NCI-H1048 (cell line): Measurements from ENCODE around the gene MLLT3.

ENCODE experiments used
- DNase-seq: peaks from one replicate; lab custom pipeline; 2025; lab: John Stamatoyannopoulos, UW

The MLLT3 gene

GRCh38 chr9:20557285-20557684 is 65.0 kb downstream of the MLLT3 start:
- DNase-seq = no peak

- DNase-seq = no peak
Measured at GRCh38 chr9:20553558-20554149, 68.6 kb downstream of the MLLT3 start.

GRCh38 chr9:20552874-20553557 is 69.3 kb downstream of the MLLT3 start:
- DNase-seq = no peak

- DNase-seq = no peak
Measured at GRCh38 chr9:20551835-20552234, 70.5 kb downstream of the MLLT3 start.

- no peak for DNase-seq
Measured at GRCh38 chr9:20551236-20551635, 71.1 kb downstream of the MLLT3 start.

GRCh38 chr9:20550326-20550725 is 72.0 kb downstream of the MLLT3 start:
- DNase-seq = no peak

GRCh38 chr9:20549053-20549452 is 73.2 kb downstream of the MLLT3 start:
- no peak for DNase-seq

- DNase-seq = no peak
Measured at GRCh38 chr9:20545023-20545622, 77.2 kb downstream of the MLLT3 start.

GRCh38 chr9:20540169-20540863 is 82.0 kb downstream of the MLLT3 start:
- no peak for DNase-seq

GRCh38 chr9:20538956-20539355 is 83.3 kb downstream of the MLLT3 start:
- no peak for DNase-seq

- no peak for DNase-seq
Measured at GRCh38 chr9:20538092-20538491, 84.2 kb downstream of the MLLT3 start.

GRCh38 chr9:20537294-20537693 is 85.0 kb downstream of the MLLT3 start:
- no peak for DNase-seq

GRCh38 chr9:20532584-20532983 is 89.7 kb downstream of the MLLT3 start:
- DNase-seq = no peak

GRCh38 chr9:20529837-20530236 is 92.5 kb downstream of the MLLT3 start:
- DNase-seq = no peak

GRCh38 chr9:20528253-20528652 is 94.0 kb downstream of the MLLT3 start:
- DNase-seq = no peak

- no peak for DNase-seq
Measured at GRCh38 chr9:20526500-20527319, 95.6 kb downstream of the MLLT3 start.

- no peak for DNase-seq
Measured at GRCh38 chr9:20524776-20525175, 97.5 kb downstream of the MLLT3 start.

GRCh38 chr9:20518737-20519136 is 103.6 kb downstream of the MLLT3 start:
- no peak for DNase-seq

- DNase-seq = no peak
Measured at GRCh38 chr9:20513126-20513913, 109.0 kb downstream of the MLLT3 start.

- DNase-seq = no peak
Measured at GRCh38 chr9:20512636-20513035, 109.7 kb downstream of the MLLT3 start.

- DNase-seq = no peak
Measured at GRCh38 chr9:20512106-20512505, 110.2 kb downstream of the MLLT3 start.
